ENCODE data around the gene PDE8A. TPM values are rescaled to one million over a fixed set of nuclear protein-coding genes. Genes with fewer than 3 reads are reported as not detected.

The PDE8A gene
- total and polyA plus RNA-seq, 2 of the 13 experiments (the other 11 are each of a cell fraction or from before 2014, with no cell fraction given): 26.3 to 48.5 TPM

DNA sequence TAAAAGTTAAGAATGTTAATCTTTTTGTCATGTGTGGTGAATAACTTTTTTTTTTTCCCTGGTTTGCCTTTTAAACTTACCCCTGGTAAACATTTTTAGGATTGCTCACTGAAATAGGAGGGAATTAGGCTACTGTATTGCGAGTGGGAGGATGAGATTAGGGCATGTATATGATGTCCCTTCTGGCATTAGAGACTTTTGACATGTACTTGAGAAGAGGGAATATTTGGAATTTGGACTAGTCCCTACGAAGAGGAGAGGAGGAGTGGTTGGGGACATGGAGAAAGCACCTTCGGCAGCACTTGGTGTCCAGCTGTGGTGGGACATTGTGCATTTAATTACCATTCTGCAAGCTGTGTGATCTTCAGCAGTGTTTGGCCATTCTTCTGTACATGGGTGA, 25.0 kb downstream of the PDE8A start:
- 96% methylated on average over 3 of the region's 3 CpGs for WGBS (ENCODE audit: low lambda C conversion rate)
- H3K27me3 ChIP-seq (ENCODE audit: control insufficient read depth in 1 of 2, insufficient read depth in 2 of 2, low read length in 2 of 2): no peaks in the 10 kb centered on the region
- no peak overlapping the region for H3K9ac ChIP-seq (ENCODE audit: insufficient read depth, low read depth, low read length)
- no peak overlapping the region for H3K27ac ChIP-seq (ENCODE audit: extremely low read length, insufficient read depth, low read length)
- no peak for TF ChIP-seq MIER3 (CRISPR knock-in tag; IDR thresholded peaks at IDR 0.05; ENCODE audit: borderline replicate concordance)
- TF ChIP-seq ISX (CRISPR knock-in tag; conservative IDR thresholded peaks at IDR 0.05): no peak
- no peak for TF ChIP-seq DR1 (CRISPR knock-in tag; IDR thresholded peaks at IDR 0.05)
- TF ChIP-seq KDM2A (CRISPR knock-in tag; IDR thresholded peaks at IDR 0.05; ENCODE audit: borderline replicate concordance, low read depth): no peak
- TF ChIP-seq RBFOX2 (IDR thresholded peaks at IDR 0.05; ENCODE audit: low read depth, low read length): no peak
- no peak for TF ChIP-seq ZNF672 (CRISPR knock-in tag; IDR thresholded peaks at IDR 0.05)
- TF ChIP-seq, protein P1, sequence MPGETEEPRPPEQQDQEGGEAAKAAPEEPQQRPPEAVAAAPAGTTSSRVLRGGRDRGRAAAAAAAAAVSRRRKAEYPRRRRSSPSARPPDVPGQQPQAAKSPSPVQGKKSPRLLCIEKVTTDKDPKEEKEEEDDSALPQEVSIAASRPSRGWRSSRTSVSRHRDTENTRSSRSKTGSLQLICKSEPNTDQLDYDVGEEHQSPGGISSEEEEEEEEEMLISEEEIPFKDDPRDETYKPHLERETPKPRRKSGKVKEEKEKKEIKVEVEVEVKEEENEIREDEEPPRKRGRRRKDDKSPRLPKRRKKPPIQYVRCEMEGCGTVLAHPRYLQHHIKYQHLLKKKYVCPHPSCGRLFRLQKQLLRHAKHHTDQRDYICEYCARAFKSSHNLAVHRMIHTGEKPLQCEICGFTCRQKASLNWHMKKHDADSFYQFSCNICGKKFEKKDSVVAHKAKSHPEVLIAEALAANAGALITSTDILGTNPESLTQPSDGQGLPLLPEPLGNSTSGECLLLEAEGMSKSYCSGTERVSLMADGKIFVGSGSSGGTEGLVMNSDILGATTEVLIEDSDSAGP (CRISPR knock-in tag; IDR thresholded peaks at IDR 0.05; ENCODE audit: borderline replicate concordance): no peak
- TF ChIP-seq NFE2L1 (CRISPR knock-in tag; IDR thresholded peaks at IDR 0.05; ENCODE audit: borderline replicate concordance): no peak
- peaks cover 95% of the 10 kb centered on the region for H3K79me2 ChIP-seq (ENCODE audit: insufficient read depth, low read length)
- DNase-seq (ENCODE audit: low spot score) (no peak), FAIRE-seq (no peak), ATAC-seq (no peak)
- in situ Hi-C loops (cut with HindIII; ENCODE audit: extremely low pct_ligation_motif_present, low pct_unique_long_range_greater_than_20kb): no loop called here
- H3K36me3 ChIP-seq (replicated peaks in 1 of 2; ENCODE audit: control insufficient read depth in 1 of 2, insufficient read depth in 2 of 2, low read length in 2 of 2): no peaks in the 10 kb centered on the region; a peak in 1 of 5 replicates
- no peaks in the 10 kb centered on the region for H3K9me3 ChIP-seq (ENCODE audit: low read length)
- no TSS peak for BruUV-seq (replicated peaks)
- H4K20me1 ChIP-seq (ENCODE audit: insufficient read depth, low read length): peaks cover 6% of the 10 kb centered on the region
- CTCF ChIA-PET (ENCODE audit: low intra/inter-chr PET ratio, low total read pairs): no interaction called here
- no peak overlapping the region for H3K4me2 ChIP-seq (ENCODE audit: low read depth, low read length)
- intact Hi-C loops (cut with micrococcal nuclease; ENCODE audit: unreplicated experiment): no loop called here
- H3K4me3 ChIP-seq (replicated peaks in 1 of 3; ENCODE audit: insufficient read depth in 1 of 3, low read depth in 2 of 3, low read length in 3 of 3): no peak overlapping the region
- H2AFZ ChIP-seq (ENCODE audit: low read length): no peak overlapping the region
- POLR2A ChIA-PET: no interaction called here
- peaks cover 64% of the 10 kb centered on the region for H3K4me1 ChIP-seq (ENCODE audit: insufficient read depth, low read length)

DNA sequence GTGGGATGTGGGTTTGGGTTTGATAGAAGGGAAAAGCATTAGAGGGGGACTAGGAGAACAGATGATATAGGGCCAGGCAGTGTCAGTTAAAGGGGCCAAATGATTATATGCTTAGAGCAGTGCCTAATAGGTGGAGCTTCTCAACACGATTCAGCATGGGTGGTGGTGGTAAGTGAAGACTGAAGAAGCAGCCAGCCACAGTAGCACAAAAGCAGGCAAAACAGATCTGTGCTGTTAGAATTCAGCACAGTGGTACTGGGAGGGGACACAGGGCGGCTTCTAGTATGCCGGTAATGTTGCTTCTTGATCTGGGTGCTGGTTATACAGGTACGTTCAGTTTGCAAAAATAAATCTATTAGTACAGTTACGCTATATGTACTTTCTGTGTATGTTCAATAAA, 25.5 kb downstream of the PDE8A start:
- POLR2A ChIA-PET: interaction anchor here (1.7 kb wide), 1 partner anchor 26 kb away, joined by 5 read pairs; the partner anchor contains the start of gene PDE8A
- DNase-seq (ENCODE audit: low spot score) (no peak), ATAC-seq (no peak), FAIRE-seq (no peak)
- intact Hi-C loops (cut with micrococcal nuclease; ENCODE audit: unreplicated experiment) (no loop called here), in situ Hi-C loops (cut with HindIII; ENCODE audit: extremely low pct_ligation_motif_present, low pct_unique_long_range_greater_than_20kb) (no loop called here)
- H3K4me1 ChIP-seq (ENCODE audit: insufficient read depth, low read length): peaks cover 64% of the 10 kb centered on the region
- BruUV-seq (replicated peaks): no TSS peak
- WGBS (ENCODE audit: low lambda C conversion rate): 97% methylated on average over 5 of the region's 5 CpGs
- H3K27me3 ChIP-seq (ENCODE audit: control insufficient read depth in 1 of 2, insufficient read depth in 2 of 2, low read length in 2 of 2): no peaks in the 10 kb centered on the region
- no peak overlapping the region for H3K4me2 ChIP-seq (ENCODE audit: low read depth, low read length)
- H4K20me1 ChIP-seq (ENCODE audit: insufficient read depth, low read length): peaks cover 6% of the 10 kb centered on the region
- no peaks in the 10 kb centered on the region; a peak in 1 of 5 replicates for H3K36me3 ChIP-seq (replicated peaks in 1 of 2; ENCODE audit: control insufficient read depth in 1 of 2, insufficient read depth in 2 of 2, low read length in 2 of 2)
- H3K4me3 ChIP-seq (replicated peaks in 1 of 3; ENCODE audit: insufficient read depth in 1 of 3, low read depth in 2 of 3, low read length in 3 of 3): no peak overlapping the region
- CTCF ChIA-PET (ENCODE audit: low intra/inter-chr PET ratio, low total read pairs): no interaction called here
- H2AFZ ChIP-seq (ENCODE audit: low read length): no peak overlapping the region
- H3K9ac ChIP-seq (ENCODE audit: insufficient read depth, low read depth, low read length): no peak overlapping the region
- H3K27ac ChIP-seq (ENCODE audit: extremely low read length, insufficient read depth, low read length): no peak overlapping the region
- peaks cover 90% of the 10 kb centered on the region for H3K79me2 ChIP-seq (ENCODE audit: insufficient read depth, low read length)
- H3K9me3 ChIP-seq (ENCODE audit: low read length): no peaks in the 10 kb centered on the region
- TF ChIP-seq, protein P2, sequence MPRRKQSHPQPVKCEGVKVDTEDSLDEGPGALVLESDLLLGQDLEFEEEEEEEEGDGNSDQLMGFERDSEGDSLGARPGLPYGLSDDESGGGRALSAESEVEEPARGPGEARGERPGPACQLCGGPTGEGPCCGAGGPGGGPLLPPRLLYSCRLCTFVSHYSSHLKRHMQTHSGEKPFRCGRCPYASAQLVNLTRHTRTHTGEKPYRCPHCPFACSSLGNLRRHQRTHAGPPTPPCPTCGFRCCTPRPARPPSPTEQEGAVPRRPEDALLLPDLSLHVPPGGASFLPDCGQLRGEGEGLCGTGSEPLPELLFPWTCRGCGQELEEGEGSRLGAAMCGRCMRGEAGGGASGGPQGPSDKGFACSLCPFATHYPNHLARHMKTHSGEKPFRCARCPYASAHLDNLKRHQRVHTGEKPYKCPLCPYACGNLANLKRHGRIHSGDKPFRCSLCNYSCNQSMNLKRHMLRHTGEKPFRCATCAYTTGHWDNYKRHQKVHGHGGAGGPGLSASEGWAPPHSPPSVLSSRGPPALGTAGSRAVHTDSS (CRISPR knock-in tag; conservative IDR thresholded peaks at IDR 0.05): no peak
- no peak for TF ChIP-seq ZZZ3 (CRISPR knock-in tag; IDR thresholded peaks at IDR 0.05; ENCODE audit: borderline replicate concordance)
- TF ChIP-seq, protein P3, sequence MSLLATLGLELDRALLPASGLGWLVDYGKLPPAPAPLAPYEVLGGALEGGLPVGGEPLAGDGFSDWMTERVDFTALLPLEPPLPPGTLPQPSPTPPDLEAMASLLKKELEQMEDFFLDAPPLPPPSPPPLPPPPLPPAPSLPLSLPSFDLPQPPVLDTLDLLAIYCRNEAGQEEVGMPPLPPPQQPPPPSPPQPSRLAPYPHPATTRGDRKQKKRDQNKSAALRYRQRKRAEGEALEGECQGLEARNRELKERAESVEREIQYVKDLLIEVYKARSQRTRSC (CRISPR knock-in tag; IDR thresholded peaks at IDR 0.05; ENCODE audit: low read depth): no peak
- TF ChIP-seq ZNF7 (CRISPR knock-in tag; IDR thresholded peaks at IDR 0.05): no peak
- no peak for TF ChIP-seq IRF2 (CRISPR knock-in tag; IDR thresholded peaks at IDR 0.05)
- no peak for TF ChIP-seq KLF11 (CRISPR knock-in tag; IDR thresholded peaks at IDR 0.05)
- TF ChIP-seq RARA (CRISPR knock-in tag; IDR thresholded peaks at IDR 0.05): no peak
- TF ChIP-seq, protein P4, sequence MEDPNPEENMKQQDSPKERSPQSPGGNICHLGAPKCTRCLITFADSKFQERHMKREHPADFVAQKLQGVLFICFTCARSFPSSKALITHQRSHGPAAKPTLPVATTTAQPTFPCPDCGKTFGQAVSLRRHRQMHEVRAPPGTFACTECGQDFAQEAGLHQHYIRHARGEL (CRISPR knock-in tag; IDR thresholded peaks at IDR 0.05): no peak
- no peak for TF ChIP-seq HDAC6 (IDR thresholded peaks at IDR 0.05; ENCODE audit: low read depth, low read length)
